Upper lobe of left lung (tissue), 6 donors: ENCODE measurements around the gene DXO. TPM values are rescaled to one million over a fixed set of nuclear protein-coding genes. Genes with fewer than 3 reads are reported as not detected.

Source experiments
- ATAC-seq, 2 donors: fragments of 200-7000 bp; cut with Tn5 transposase; one replicate each; pipeline ENCODE4 v1.9.1; 2022; ENCODE audit warnings: mild to moderate bottlenecking in 2 of 2, moderate library complexity in 2 of 2; ENCODE audit not compliant: low FRiP score in 2 of 2
- DNase-seq, 2 donors: peaks; one replicate each; pipeline ENCODE4 v3.0.0-alpha.2; 2019 to 2020
- H3K27ac ChIP-seq, 4 donors: fragments of 200-600 bp; sonication (generic); one replicate each; pipeline ENCODE4 v1.5.1; 2016 to 2019
- H3K27me3 ChIP-seq, 4 donors: fragments of 200-600 bp; sonication (generic); one replicate each; pipeline ENCODE4 v1.5.1; 2017 to 2019
- H3K36me3 ChIP-seq, 4 donors: fragments of 200-600 bp; sonication (generic); one replicate each; pipeline ENCODE4 v1.5.1; 2016 to 2019
- H3K4me1 ChIP-seq, 4 donors: fragments of 200-600 bp; sonication (generic); one replicate each; pipeline ENCODE4 v1.5.1; 2018 to 2019
- H3K4me3 ChIP-seq, 4 donors: fragments of 200-600 bp; sonication (generic); one replicate each; pipeline ENCODE4 v1.5.1; 2017 to 2019; ENCODE audit warnings: mild to moderate bottlenecking in 2 of 4, moderate library complexity in 1 of 4
- H3K9me3 ChIP-seq, 4 donors: fragments of 200-600 bp; sonication (generic); one replicate each; pipeline ENCODE4 v1.5.1; 2018 to 2019
- CTCF ChIP-seq, 6 experiments: fragments of 450-650 bp in 4 of 6; fragments of 200-600 bp in 2 of 6; sonication (generic) in 2 of 6; IDR thresholded peaks; one replicate each; pipeline ENCODE4 v1.5.1; 2016 to 2019; ENCODE audit warnings: antibody characterized with exemption in 6 of 6
- EP300 ChIP-seq, 4 donors: sonication (generic); formaldehyde crosslinking; IDR thresholded peaks; one replicate each; pipeline ENCODE4 v1.5.1; 2017; ENCODE audit warnings: antibody characterized with exemption in 4 of 4, control low read depth in 2 of 4
- POLR2A ChIP-seq, 4 donors: fragments of 450-650 bp; IDR thresholded peaks; one replicate each; pipeline ENCODE4 v1.5.1; 2016 to 2017; ENCODE audit warnings: antibody characterized with exemption in 4 of 4, mild to moderate bottlenecking in 2 of 4
- POLR2AphosphoS5 ChIP-seq, 2 donors: sonication (generic); formaldehyde crosslinking; IDR thresholded peaks; one replicate each; pipeline ENCODE4 v1.5.1; 2017; ENCODE audit warnings: antibody characterized with exemption in 2 of 2
- WGBS, 2 donors: methylation state at CpG; one replicate each; pipeline ENCODE4 v1.1.5; 2017 to 2018; 5-methylcytosine and 5-hydroxymethylcytosine counted together
- total RNA-seq, 6 donors: library from RNA; depleted of rRNA in 4 of 6; stranded (reverse); fragments of >200 nt in 4 of 6; gene quantifications; one replicate each; pipeline versions ENCODE4 v1.1.0 to v1.2.1, GENCODE V29; 2016 to 2021
- donor health status: DM: no; HTN: no; CAD: no; lungs with moderate emphysema.
- donor health status: DM: no; HTN: yes; CAD: no; lungs with severe emphysema.

The DXO gene
- total RNA-seq, 6 donors from 2014 or later = 14.1 to 40.9 (median 19.3) TPM

GRCh38 chr6:31958412-31958740 is 13.6 kb downstream of the DXO start:
- peak in 1 of 2 donors; percentile 12 for ATAC-seq
- TF ChIP-seq POLR2AphosphoS5 (IDR thresholded peaks at IDR 0.05) = no peak
- TF ChIP-seq EP300 (IDR thresholded peaks at IDR 0.05) = no peak
- no peak for TF ChIP-seq CTCF (IDR thresholded peaks at IDR 0.05)
- no peak for TF ChIP-seq POLR2A (IDR thresholded peaks at IDR 0.05)
- peak overlapping the region; percentile 74 to 94 (median 78) for H3K4me3 ChIP-seq
- peaks cover 17 to 21% (median 19%) of the 10 kb centered on the region in 4 donors for H3K4me1 ChIP-seq
- no peaks in the 10 kb centered on the region for H3K27me3 ChIP-seq
- DNase-seq = no peak
- H3K9me3 ChIP-seq = no peaks in the 10 kb centered on the region
- peak overlapping the region; percentile 85 to 90 (median 88) for H3K27ac ChIP-seq
- peaks cover 35 to 73% (median 59%) of the 10 kb centered on the region in 4 donors for H3K36me3 ChIP-seq
- WGBS, 2 donors = 10 to 13% methylated on average over 11 of the region's 11 CpGs

- peaks cover 17 to 25% (median 19%) of the 10 kb centered on the region in 4 donors for H3K4me1 ChIP-seq
Observed at GRCh38 chr6:31956796-31957195, 15.1 kb downstream of the DXO start.

GRCh38 chr6:31954511-31954910 is 17.4 kb downstream of the DXO start:
- 95 to 97% methylated on average over 28 of the region's 28 CpGs for WGBS, 2 donors
- no peak for ATAC-seq
- peaks cover 21 to 76% (median 57%) of the 10 kb centered on the region in 4 donors for H3K36me3 ChIP-seq

More at GRCh38 chr6:31956796-31957195, 15.1 kb downstream of the DXO start:
- DNase-seq (no peak), ATAC-seq (no peak)
- no peaks in the 10 kb centered on the region for H3K27me3 ChIP-seq
- TF ChIP-seq CTCF (IDR thresholded peaks at IDR 0.05) = no peak
- no peak for TF ChIP-seq EP300 (IDR thresholded peaks at IDR 0.05)
- TF ChIP-seq POLR2A (IDR thresholded peaks at IDR 0.05) = no peak
- TF ChIP-seq POLR2AphosphoS5 (IDR thresholded peaks at IDR 0.05) = no peak
- H3K27ac ChIP-seq = no peak overlapping the region
- H3K4me3 ChIP-seq = no peak overlapping the region
- 92 to 95% methylated on average over 3 of the region's 3 CpGs for WGBS, 2 donors
- H3K9me3 ChIP-seq = no peaks in the 10 kb centered on the region
- H3K36me3 ChIP-seq = peaks cover 22 to 73% (median 51%) of the 10 kb centered on the region in 4 donors

GRCh38 chr6:31952890-31953289 is 19.0 kb downstream of the DXO start:
- WGBS, 2 donors = 75 to 80% methylated on average over 5 of the region's 5 CpGs
- Histone ChIP-seq H3K27ac (peak overlapping the region in 2 of 4 donors; percentile 49 to 64), H3K36me3 (peaks cover 21 to 76% (median 59%) of the 10 kb centered on the region in 4 donors), H3K9me3 (no peaks in the 10 kb centered on the region), H3K4me1 (peaks cover 2 to 7% (median 7%) of the 10 kb centered on the region in 4 donors), H3K4me3 (no peak overlapping the region), H3K27me3 (no peaks in the 10 kb centered on the region)
- no peak for ATAC-seq
- DNase-seq = no peak
- TF ChIP-seq POLR2AphosphoS5 (IDR thresholded peaks at IDR 0.05) (no peak), CTCF (IDR thresholded peaks at IDR 0.05) (no peak), POLR2A (IDR thresholded peaks at IDR 0.05) (no peak), EP300 (IDR thresholded peaks at IDR 0.05) (no peak)

More at GRCh38 chr6:31954511-31954910, 17.4 kb downstream of the DXO start:
- DNase-seq = peak in 1 of 2 donors; percentile 73
- Histone ChIP-seq H3K4me3 (no peak overlapping the region), H3K27me3 (no peaks in the 10 kb centered on the region), H3K4me1 (peaks cover 10 to 17% (median 14%) of the 10 kb centered on the region in 4 donors), H3K27ac (no peak overlapping the region), H3K9me3 (no peaks in the 10 kb centered on the region)
- TF ChIP-seq POLR2AphosphoS5 (IDR thresholded peaks at IDR 0.05) (no peak), POLR2A (IDR thresholded peaks at IDR 0.05) (no peak), EP300 (IDR thresholded peaks at IDR 0.05) (no peak), CTCF (IDR thresholded peaks at IDR 0.05) (no peak)
